Measurements from ENCODE around the gene SCD.

Gene SCD

DNA sequence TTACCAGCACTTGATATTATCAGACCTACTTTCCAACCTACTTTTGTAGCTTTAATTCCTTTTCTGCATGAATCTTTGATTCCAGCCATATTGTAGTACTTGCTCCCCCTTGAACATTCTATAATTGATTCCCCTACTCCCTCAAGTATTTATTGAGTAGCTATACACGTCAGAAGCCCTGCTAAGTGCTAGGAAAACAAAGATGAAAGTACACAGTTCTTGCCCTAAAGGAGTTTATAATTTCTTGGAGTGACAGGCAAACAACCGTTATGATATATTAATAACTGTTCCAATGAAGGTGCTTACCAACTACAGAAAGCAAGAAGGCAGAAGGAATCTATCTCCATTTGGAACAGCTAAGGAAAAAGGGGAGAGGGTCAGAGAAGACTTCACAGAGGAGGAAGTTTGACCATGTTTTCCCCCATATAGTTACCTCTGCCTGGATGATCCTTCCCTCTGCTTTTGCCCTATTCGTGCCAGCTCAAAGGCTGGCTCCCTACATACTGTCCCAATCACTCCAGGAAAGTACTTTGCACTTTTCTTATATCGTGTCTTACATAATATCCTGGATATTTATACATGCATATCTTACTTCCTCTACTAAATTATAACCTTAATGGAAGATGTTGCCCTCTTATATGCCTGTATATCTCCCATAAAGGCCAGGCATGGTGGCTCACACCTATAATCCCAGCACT, 54.7 kb downstream of the SCD start:
- DNase-seq: no peak

DNA sequence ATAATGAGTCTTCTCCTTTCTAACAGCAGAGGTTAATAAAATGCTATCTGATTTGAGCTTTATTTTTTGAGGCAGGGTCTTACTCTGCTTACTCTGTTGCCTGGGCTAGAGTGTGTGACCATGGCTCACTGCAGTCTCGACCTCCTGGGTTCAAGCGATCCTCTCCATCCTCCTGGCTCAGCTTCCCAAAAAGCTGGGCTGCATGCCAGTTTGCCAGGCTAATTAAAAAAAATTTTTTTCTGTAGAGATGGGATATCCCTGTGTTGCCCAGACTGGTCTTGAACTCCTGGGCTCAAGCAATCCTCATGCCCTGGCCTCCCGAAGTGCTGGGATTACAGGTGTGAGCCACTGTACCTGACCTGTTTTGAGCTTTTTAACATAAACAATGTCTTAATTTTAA, 56.7 kb downstream of the SCD start:
- DNase-seq: no peak

DNA sequence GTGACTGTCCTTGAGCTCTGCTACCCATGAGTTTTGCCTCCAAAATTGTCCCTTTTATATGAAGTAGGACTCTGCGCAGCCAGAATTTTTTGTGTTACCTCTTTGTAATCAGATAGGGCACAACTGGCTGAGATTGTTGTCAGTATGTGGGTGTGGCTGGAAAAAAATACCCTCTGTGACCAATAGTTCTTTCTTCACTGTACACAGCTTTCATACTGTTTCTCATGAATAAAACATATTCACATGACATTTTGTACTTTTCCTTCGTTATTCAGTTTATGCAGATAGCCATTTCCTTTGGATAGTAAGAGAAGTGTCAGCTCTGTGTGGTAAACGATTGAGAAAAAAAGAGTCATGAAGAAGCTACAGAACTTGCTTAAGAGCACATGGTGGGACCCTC, 66.1 kb downstream of the SCD start:
- DNase-seq: no peak

Data from NCI-H187 (cell line).